PC-3 (cell line): Measurements from ENCODE around the gene SPR. TPM values are rescaled to one million over a fixed set of nuclear protein-coding genes. Genes with fewer than 3 reads are reported as not detected.
A peak's percentile ranks its signal among the peaks of the same experiment; 100 is the strongest.

Experiments
- ATAC-seq: fragments of 200-7000 bp; cut with Tn5 transposase; 2 replicates; pipeline ENCODE4 v1.9.1; 2020; ENCODE audit warnings: mild to moderate bottlenecking, moderate library complexity
- BruUV-seq: library from RNA; stranded (reverse); fragments of 400-500 nt; replicated peaks from 2 replicates; lab custom pipeline; 2021; lab: Mats Ljungman, UMichigan
- CTCF ChIA-PET: fragments of 300-600 bp; sonication (Branson Sonifier 250); formaldehyde crosslinking; loops from one replicate; lab custom pipeline; 2022; ENCODE audit warnings: antibody characterized with exemption; lab: Charles Lee
- POLR2A ChIA-PET: fragments of 300-600 bp; sonication (Branson Sonifier 250); formaldehyde crosslinking; loops from one replicate; lab custom pipeline; 2022; ENCODE audit warnings: antibody characterized with exemption; ENCODE audit not compliant: unreplicated experiment; lab: Charles Lee
- DNase-seq: peaks from one replicate; pipeline ENCODE4 v3.0.0-alpha.2; 2015
- H2AFZ ChIP-seq: fragments of 300-600 bp; sonication (generic); 2 replicates; pipeline ENCODE4 v1.6.0; 2016; ENCODE audit warnings: antibody characterized with exemption, low read length
- H3F3A ChIP-seq: fragments of 300-600 bp; sonication (generic); one replicate; pipeline ENCODE4 v1.6.0; 2017; ENCODE audit warnings: antibody characterized with exemption, low read length, control low read depth, mild to moderate bottlenecking; ENCODE audit not compliant: unreplicated experiment
- H3K27ac ChIP-seq: fragments of 300-600 bp; sonication (generic); 2 replicates; pipeline ENCODE4 v1.5.1; 2016; ENCODE audit warnings: mild to moderate bottlenecking, low read length
- H3K27me3 ChIP-seq: fragments of 300-600 bp; sonication (generic); 2 replicates; pipeline ENCODE4 v1.6.1; 2016; ENCODE audit warnings: low read length, mixed read lengths
- H3K36me3 ChIP-seq: fragments of 300-600 bp; sonication (generic); 2 replicates; pipeline ENCODE4 v1.6.1; 2016; ENCODE audit warnings: low read depth, mixed run types, low read length, mixed read lengths
- H3K4me1 ChIP-seq: fragments of 300-600 bp; sonication (generic); 2 replicates; pipeline ENCODE4 v1.5.1; 2016; ENCODE audit warnings: low read length; ENCODE audit not compliant: insufficient read depth
- H3K4me2 ChIP-seq: fragments of 300-600 bp; sonication (generic); 2 replicates; pipeline ENCODE4 v1.6.0; 2016; ENCODE audit warnings: low read length
- H3K4me3 ChIP-seq: fragments of 300-600 bp; sonication (generic); 2 replicates; pipeline ENCODE4 v1.5.1; 2016; ENCODE audit warnings: mild to moderate bottlenecking, low read length, mixed read lengths
- H3K79me2 ChIP-seq: fragments of 300-600 bp; sonication (generic); 2 replicates; pipeline ENCODE4 v1.6.1; 2017; ENCODE audit warnings: low read length, mixed read lengths
- H3K9ac ChIP-seq: fragments of 300-600 bp; sonication (generic); 2 replicates; pipeline ENCODE4 v1.6.0; 2016; ENCODE audit warnings: mild to moderate bottlenecking, low read length
- H3K9me2 ChIP-seq: fragments of 300-600 bp; sonication (generic); replicated peaks from 2 replicates; pipeline ENCODE4 v1.6.1; 2016; ENCODE audit warnings: mixed run types, low read length, mixed read lengths
- H3K9me3 ChIP-seq: fragments of 300-600 bp; sonication (generic); 2 replicates; pipeline ENCODE4 v1.6.1; 2016; ENCODE audit warnings: low read length, mixed read lengths
- H4K20me1 ChIP-seq: fragments of 300-600 bp; sonication (generic); 2 replicates; pipeline ENCODE4 v1.6.1; 2016; ENCODE audit warnings: low read length, mixed read lengths
- EZH2 ChIP-seq: fragments of 300-600 bp; sonication (generic); IDR thresholded peaks from one replicate; pipeline ENCODE4 v1.6.1; 2017; ENCODE audit warnings: antibody characterized with exemption, mild to moderate bottlenecking, low read length; ENCODE audit not compliant: unreplicated experiment
- EZH2phosphoT487 ChIP-seq: fragments of 300-600 bp; sonication (generic); IDR thresholded peaks from 2 replicates; pipeline ENCODE4 v1.6.1; 2018; ENCODE audit warnings: mild to moderate bottlenecking, antibody characterized with exemption, low read length, borderline replicate concordance
- intact Hi-C: fragments of 100-400 bp; cut with micrococcal nuclease; formaldehyde crosslinking; loops from 2 replicates; pipeline ENCODE4 v1.9.0; 2023
- total RNA-seq: library from RNA; depleted of rRNA; stranded (reverse); fragments of >200 nt; gene quantifications from 2 replicates; pipeline ENCODE4 v1.2.3, GENCODE V29; 2014
- TF ChIP-seq, protein P1 (sequence below): fragments of 300-600 bp; sonication (generic); conservative IDR thresholded peaks from 2 replicates; pipeline ENCODE4 v1.5.1; 2017; ENCODE audit warnings: antibody characterized with exemption, low read depth, mild to moderate bottlenecking, low read length

The SPR gene
- total RNA-seq, 1 experiment from 2014 or later: 69.4 TPM

DNA sequence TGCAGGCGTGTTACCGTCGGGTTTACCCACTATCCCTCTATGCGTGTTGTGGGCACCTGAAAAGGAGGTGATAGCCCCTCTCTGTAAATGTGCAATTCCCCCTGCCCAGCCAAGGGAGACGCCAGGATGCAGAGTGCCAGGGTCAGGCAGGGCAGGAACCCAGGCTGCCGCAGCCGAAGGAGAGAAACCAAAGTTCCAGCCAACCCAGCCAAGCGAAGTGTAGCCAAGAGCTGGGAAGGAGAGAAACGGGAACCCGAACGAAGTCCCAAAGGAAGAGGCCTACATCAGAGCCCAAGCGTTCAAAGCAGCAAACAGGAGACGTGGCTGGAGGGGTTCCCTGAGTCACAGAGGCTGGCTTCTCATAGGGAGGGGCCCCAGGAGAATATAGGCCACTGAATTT is 24.2 kb upstream of the SPR start:
- Histone ChIP-seq H4K20me1 (no peaks in the 10 kb centered on the region), H3F3A (no peaks in the 10 kb centered on the region), H3K4me3 (peak overlapping the region; percentile 71), H3K4me1 (peaks cover 19% of the 10 kb centered on the region), H3K27me3 (0 out of 2 replicates have a peak, but pooled peaks cover 2% of the 10 kb centered on the region), H3K27ac (no peak overlapping the region), H3K4me2 (peak overlapping the region; percentile 99), H3K9me2 (no peaks in the 10 kb centered on the region), H3K9ac (no peak overlapping the region), H3K79me2 (no peaks in the 10 kb centered on the region), H3K9me3 (no peaks in the 10 kb centered on the region), H2AFZ (peak overlapping the region; percentile 98), H3K36me3 (no peaks in the 10 kb centered on the region)
- no TSS peak for BruUV-seq
- intact Hi-C loops: loop anchor here (2.0 kb wide), 1 partner anchor 24 kb away; the partner anchor contains the start of gene SPR
- ATAC-seq: no peak
- no peak for TF ChIP-seq EZH2
- TF ChIP-seq EZH2phosphoT487: no peak
- TF ChIP-seq, protein P1, sequence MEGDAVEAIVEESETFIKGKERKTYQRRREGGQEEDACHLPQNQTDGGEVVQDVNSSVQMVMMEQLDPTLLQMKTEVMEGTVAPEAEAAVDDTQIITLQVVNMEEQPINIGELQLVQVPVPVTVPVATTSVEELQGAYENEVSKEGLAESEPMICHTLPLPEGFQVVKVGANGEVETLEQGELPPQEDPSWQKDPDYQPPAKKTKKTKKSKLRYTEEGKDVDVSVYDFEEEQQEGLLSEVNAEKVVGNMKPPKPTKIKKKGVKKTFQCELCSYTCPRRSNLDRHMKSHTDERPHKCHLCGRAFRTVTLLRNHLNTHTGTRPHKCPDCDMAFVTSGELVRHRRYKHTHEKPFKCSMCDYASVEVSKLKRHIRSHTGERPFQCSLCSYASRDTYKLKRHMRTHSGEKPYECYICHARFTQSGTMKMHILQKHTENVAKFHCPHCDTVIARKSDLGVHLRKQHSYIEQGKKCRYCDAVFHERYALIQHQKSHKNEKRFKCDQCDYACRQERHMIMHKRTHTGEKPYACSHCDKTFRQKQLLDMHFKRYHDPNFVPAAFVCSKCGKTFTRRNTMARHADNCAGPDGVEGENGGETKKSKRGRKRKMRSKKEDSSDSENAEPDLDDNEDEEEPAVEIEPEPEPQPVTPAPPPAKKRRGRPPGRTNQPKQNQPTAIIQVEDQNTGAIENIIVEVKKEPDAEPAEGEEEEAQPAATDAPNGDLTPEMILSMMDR: no peak
- ChIA-PET CTCF (interaction anchor here (0.5 to 1.0 kb wide), 7 partner anchors 24 to 451 kb away, joined by 3 to 5 read pairs (median 3); partner anchors contain the start of gene SPR), POLR2A (no interaction called here)
- DNase-seq: no peak

DNA sequence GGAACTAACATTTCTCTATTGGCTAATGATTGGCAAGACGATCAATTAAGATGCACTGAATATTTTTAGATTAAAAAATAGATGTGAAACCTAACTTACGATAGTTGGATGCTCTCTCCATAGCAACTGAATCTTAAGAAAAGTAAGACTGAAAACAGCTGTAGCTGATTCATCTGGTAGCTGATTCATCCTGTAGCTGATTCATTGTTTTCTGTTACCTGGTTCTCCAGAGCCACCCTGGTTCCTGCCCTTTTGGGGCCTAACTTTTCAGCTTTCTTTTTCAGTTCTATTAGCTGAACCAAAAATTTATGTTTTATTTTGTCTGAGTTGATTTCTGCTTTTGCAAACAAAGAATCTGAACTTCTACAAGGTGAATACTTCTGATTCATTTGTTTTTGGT is 22.7 kb upstream of the SPR start:
- no peak overlapping the region for H3K9ac ChIP-seq

DNA sequence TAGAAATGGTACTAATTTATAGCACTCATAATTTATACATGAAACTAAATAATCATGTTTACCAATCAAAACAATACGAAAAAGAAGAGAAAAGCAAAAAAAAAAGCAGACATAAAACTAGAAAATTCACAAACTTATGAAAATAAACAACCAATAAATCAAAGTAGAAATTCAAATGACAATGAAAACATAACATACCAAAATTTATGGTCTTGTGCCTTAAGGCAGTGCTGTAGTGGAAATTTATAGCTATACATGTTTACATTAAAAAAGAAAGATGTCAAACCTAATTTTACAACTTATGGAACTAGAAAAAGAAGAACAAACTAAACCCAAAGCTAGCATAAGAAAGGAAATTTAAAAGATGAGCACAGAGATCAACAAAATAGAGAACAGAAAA is 16.1 kb upstream of the SPR start:
- no peak overlapping the region for H3K4me3 ChIP-seq
- H3K9me3 ChIP-seq: no peaks in the 10 kb centered on the region
- H3K4me2 ChIP-seq: no peak overlapping the region
- H4K20me1 ChIP-seq: no peaks in the 10 kb centered on the region
- BruUV-seq: no TSS peak
- H3K9me2 ChIP-seq: no peaks in the 10 kb centered on the region
- no peaks in the 10 kb centered on the region for H3F3A ChIP-seq
- no peaks in the 10 kb centered on the region for H3K79me2 ChIP-seq
- intact Hi-C loops: no loop called here
- no peak overlapping the region for H3K27ac ChIP-seq
- DNase-seq (no peak), ATAC-seq (no peak)
- TF ChIP-seq EZH2phosphoT487: no peak
- TF ChIP-seq, protein P1: no peak
- TF ChIP-seq EZH2: no peak
- no peaks in the 10 kb centered on the region for H3K4me1 ChIP-seq
- CTCF ChIA-PET: no interaction called here
- POLR2A ChIA-PET: no interaction called here
- H3K36me3 ChIP-seq: no peaks in the 10 kb centered on the region
- H2AFZ ChIP-seq: no peak overlapping the region
- H3K9ac ChIP-seq: no peak overlapping the region
- H3K27me3 ChIP-seq: peaks cover 18% of the 10 kb centered on the region; the same call in 1 of the 2 replicates

More for the DNA sequence above, 22.7 kb upstream of the SPR start:
- H3K4me1 ChIP-seq: peaks cover 19% of the 10 kb centered on the region
- POLR2A ChIA-PET: no interaction called here
- no TSS peak for BruUV-seq
- ATAC-seq (peak; percentile 44), DNase-seq (peak; percentile 84)
- H3K36me3 ChIP-seq: no peaks in the 10 kb centered on the region
- CTCF ChIA-PET: no interaction called here
- 0 out of 2 replicates have a peak, but pooled peaks cover 1% of the 10 kb centered on the region for H3K27me3 ChIP-seq
- no peak overlapping the region for H3K27ac ChIP-seq
- no peaks in the 10 kb centered on the region for H3K9me3 ChIP-seq
- TF ChIP-seq EZH2 (no peak), EZH2phosphoT487 (no peak)
- TF ChIP-seq, protein P1: no peak
- H2AFZ ChIP-seq: no peak overlapping the region
- no peaks in the 10 kb centered on the region for H4K20me1 ChIP-seq
- H3K9me2 ChIP-seq: no peaks in the 10 kb centered on the region
- H3F3A ChIP-seq: no peaks in the 10 kb centered on the region
- H3K4me2 ChIP-seq: no peak overlapping the region
- H3K79me2 ChIP-seq: no peaks in the 10 kb centered on the region
- H3K4me3 ChIP-seq: no peak overlapping the region
- intact Hi-C loops: no loop called here
